Measurements from ENCODE around the gene WWC2.

DNA sequence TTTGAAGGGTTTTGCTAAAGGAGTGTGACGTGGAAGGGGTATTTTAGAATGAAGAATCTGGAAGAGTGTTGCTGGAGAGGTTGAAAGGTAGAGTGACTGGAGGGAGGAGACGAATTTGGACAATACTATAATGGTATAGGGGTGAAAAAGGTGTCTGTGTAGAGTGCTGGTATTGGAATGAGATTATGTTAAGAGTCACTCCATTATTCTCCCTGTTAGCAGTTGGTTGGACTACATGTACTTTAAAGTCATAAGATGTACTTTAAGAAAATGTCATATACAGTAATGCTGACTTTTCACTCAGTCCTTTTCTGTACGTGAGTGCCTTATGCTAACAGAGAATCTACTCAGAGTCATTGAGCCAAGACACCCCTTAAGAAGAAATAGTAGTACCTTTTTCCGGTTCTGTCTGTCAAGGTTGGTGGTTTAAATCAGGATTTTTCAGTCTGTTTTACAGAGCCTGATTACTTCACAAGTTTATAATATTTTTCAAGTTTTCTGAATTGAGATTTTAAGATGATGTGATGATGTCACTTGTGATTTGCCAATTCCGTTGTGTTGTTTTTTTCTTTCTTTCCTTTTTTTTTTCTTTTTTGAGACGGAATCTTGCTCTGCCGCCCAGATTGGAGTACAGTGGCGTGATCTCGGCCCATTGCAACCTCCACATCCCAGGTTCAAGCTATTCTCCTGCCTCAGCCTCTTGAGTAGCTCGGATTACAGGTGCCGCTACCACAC lies 56.6 kb downstream of the WWC2 start:
- TF ChIP-seq RAD21 (IDR thresholded peaks at IDR 0.05; ENCODE audit: low read depth), result no peak
- no peak for TF ChIP-seq CREB1 (IDR thresholded peaks at IDR 0.05; ENCODE audit: low read depth)
- TF ChIP-seq, protein P1, sequence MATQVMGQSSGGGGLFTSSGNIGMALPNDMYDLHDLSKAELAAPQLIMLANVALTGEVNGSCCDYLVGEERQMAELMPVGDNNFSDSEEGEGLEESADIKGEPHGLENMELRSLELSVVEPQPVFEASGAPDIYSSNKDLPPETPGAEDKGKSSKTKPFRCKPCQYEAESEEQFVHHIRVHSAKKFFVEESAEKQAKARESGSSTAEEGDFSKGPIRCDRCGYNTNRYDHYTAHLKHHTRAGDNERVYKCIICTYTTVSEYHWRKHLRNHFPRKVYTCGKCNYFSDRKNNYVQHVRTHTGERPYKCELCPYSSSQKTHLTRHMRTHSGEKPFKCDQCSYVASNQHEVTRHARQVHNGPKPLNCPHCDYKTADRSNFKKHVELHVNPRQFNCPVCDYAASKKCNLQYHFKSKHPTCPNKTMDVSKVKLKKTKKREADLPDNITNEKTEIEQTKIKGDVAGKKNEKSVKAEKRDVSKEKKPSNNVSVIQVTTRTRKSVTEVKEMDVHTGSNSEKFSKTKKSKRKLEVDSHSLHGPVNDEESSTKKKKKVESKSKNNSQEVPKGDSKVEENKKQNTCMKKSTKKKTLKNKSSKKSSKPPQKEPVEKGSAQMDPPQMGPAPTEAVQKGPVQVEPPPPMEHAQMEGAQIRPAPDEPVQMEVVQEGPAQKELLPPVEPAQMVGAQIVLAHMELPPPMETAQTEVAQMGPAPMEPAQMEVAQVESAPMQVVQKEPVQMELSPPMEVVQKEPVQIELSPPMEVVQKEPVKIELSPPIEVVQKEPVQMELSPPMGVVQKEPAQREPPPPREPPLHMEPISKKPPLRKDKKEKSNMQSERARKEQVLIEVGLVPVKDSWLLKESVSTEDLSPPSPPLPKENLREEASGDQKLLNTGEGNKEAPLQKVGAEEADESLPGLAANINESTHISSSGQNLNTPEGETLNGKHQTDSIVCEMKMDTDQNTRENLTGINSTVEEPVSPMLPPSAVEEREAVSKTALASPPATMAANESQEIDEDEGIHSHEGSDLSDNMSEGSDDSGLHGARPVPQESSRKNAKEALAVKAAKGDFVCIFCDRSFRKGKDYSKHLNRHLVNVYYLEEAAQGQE (IDR thresholded peaks at IDR 0.05; ENCODE audit: low read depth), result no peak
- no peak for TF ChIP-seq YY1 (IDR thresholded peaks at IDR 0.05; ENCODE audit: low read depth)
- TF ChIP-seq, protein P2, sequence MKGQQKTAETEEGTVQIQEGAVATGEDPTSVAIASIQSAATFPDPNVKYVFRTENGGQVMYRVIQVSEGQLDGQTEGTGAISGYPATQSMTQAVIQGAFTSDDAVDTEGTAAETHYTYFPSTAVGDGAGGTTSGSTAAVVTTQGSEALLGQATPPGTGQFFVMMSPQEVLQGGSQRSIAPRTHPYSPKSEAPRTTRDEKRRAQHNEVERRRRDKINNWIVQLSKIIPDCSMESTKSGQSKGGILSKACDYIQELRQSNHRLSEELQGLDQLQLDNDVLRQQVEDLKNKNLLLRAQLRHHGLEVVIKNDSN (IDR thresholded peaks at IDR 0.05), result no peak
- TF ChIP-seq, protein P3, sequence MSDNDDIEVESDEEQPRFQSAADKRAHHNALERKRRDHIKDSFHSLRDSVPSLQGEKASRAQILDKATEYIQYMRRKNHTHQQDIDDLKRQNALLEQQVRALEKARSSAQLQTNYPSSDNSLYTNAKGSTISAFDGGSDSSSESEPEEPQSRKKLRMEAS (IDR thresholded peaks at IDR 0.05), result no peak
- no peak for TF ChIP-seq EP300 (IDR thresholded peaks at IDR 0.05; ENCODE audit: borderline replicate concordance)

Measured in Ishikawa (cell line).